ENCODE results near the gene POLH. TPM values are rescaled to one million over a fixed set of nuclear protein-coding genes. Genes with fewer than 3 reads are reported as not detected.

The POLH gene
- total and polyA plus RNA-seq, 2 of the 4 experiments (the other 2 are of a cell fraction) = 13.3 to 26.0 TPM

GRCh38 chr6:43648248-43648647 lies 72.3 kb downstream of the POLH start:
- H3K4me2 ChIP-seq (ENCODE audit: low read depth, low read length) = no peak overlapping the region
- 100% methylated on average over 1 of the region's 2 CpGs; no CpG with 5 or more reads in 1 of the 2 experiments for WGBS, 2 experiments (ENCODE audit: extremely low coverage in 2 of 2, insufficient read length in 1 of 2)
- ATAC-seq (ENCODE audit: low read depth) (no peak), DNase-seq (no peak)
- H2AK9ac ChIP-seq (replicated peaks; ENCODE audit: low read depth, low read length, poor library complexity) = no peak overlapping the region
- intact Hi-C loops (cut with micrococcal nuclease) (no loop called here), dilution Hi-C loops (cut with HindIII; ENCODE audit: low sequenced_read_pairs, unreplicated experiment) (no loop called here), in situ Hi-C loops (cut with MboI; ENCODE audit: low sequenced_read_pairs) (no loop called here)
- CTCF ChIA-PET = no interaction called here
- no peak overlapping the region for H3K4me3 ChIP-seq (ENCODE audit: insufficient read depth, low read depth, low read length)
- no peaks in the 10 kb centered on the region for H3K79me1 ChIP-seq (ENCODE audit: low read depth in 1 of 2, low read length in 2 of 2)
- no peak overlapping the region for H4K5ac ChIP-seq (ENCODE audit: low read depth, low read length)
- no peak overlapping the region for H3K18ac ChIP-seq (ENCODE audit: low read depth, low read length)
- no peak overlapping the region for H2BK120ac ChIP-seq (ENCODE audit: low read depth, low read length)
- no peak overlapping the region for H3K23ac ChIP-seq (ENCODE audit: low read depth, low read length)
- H3K14ac ChIP-seq (replicated peaks; ENCODE audit: low read depth, low read length) = no peak overlapping the region
- H3K56ac ChIP-seq (ENCODE audit: extremely low read depth, insufficient read depth, low read length) = no peak overlapping the region
- H3K4me1 ChIP-seq (ENCODE audit: control insufficient read depth, insufficient read depth, low read length) = no peaks in the 10 kb centered on the region
- H3K27me3 ChIP-seq (ENCODE audit: control insufficient read depth, insufficient read depth, low read length) = no peaks in the 10 kb centered on the region; the same call in 1 of the 2 replicates
- TF ChIP-seq MAFK (IDR thresholded peaks at IDR 0.05; ENCODE audit: low read depth, low read length) (no peak), RAD21 (IDR thresholded peaks at IDR 0.05; ENCODE audit: low read length) (no peak), CHD1 (IDR thresholded peaks at IDR 0.05; ENCODE audit: low read depth, low read length) (no peak), CTCF (conservative IDR thresholded peaks at IDR 0.05; ENCODE audit: low read depth, low read length) (no peak), RCOR1 (IDR thresholded peaks at IDR 0.05; ENCODE audit: insufficient replicate concordance, low read length) (no peak), RFX5 (IDR thresholded peaks at IDR 0.05; ENCODE audit: low read depth, low read length) (no peak), USF2 (IDR thresholded peaks at IDR 0.05; ENCODE audit: low read depth, low read length) (no peak), BHLHE40 (IDR thresholded peaks at IDR 0.05; ENCODE audit: low read depth, low read length) (no peak), NFE2L2 (IDR thresholded peaks at IDR 0.05; ENCODE audit: low read depth, low read length) (no peak), CEBPB (IDR thresholded peaks at IDR 0.05; ENCODE audit: low read depth, low read length) (no peak)
- H2BK20ac ChIP-seq (ENCODE audit: low read depth, low read length) = no peak overlapping the region
- no peak overlapping the region for H4K8ac ChIP-seq (ENCODE audit: low read depth in 2 of 2, low read length in 2 of 2)
- H4K91ac ChIP-seq (ENCODE audit: insufficient read depth, low read depth, low read length) = no peak overlapping the region
- no TSS peak for BruUV-seq (replicated peaks)
- H3K36me3 ChIP-seq (ENCODE audit: control insufficient read depth, insufficient read depth, low read length) = no peaks in the 10 kb centered on the region
- H3K9me3 ChIP-seq (ENCODE audit: control insufficient read depth, insufficient read depth, low read length) = no peaks in the 10 kb centered on the region
- H2BK15ac ChIP-seq (ENCODE audit: low read depth, low read length) = no peak overlapping the region
- H3K27ac ChIP-seq (ENCODE audit: insufficient read depth, low read length) = no peak overlapping the region
- POLR2A ChIA-PET (ENCODE audit: unreplicated experiment) = no interaction called here
- H2BK5ac ChIP-seq (ENCODE audit: low read depth, low read length, poor library complexity, severe bottlenecking) = no peak overlapping the region
- H2AK5ac ChIP-seq (ENCODE audit: low read depth, low read length) = no peak overlapping the region
- H2AFZ ChIP-seq (replicated peaks; ENCODE audit: low read length, poor library complexity) = no peak overlapping the region
- no peaks in the 10 kb centered on the region for H4K20me1 ChIP-seq (ENCODE audit: insufficient read depth, low read length)
- H3K9ac ChIP-seq (ENCODE audit: low read depth, low read length) = no peak overlapping the region
- H3K9me1 ChIP-seq (ENCODE audit: insufficient read depth, low read length) = 0 out of 2 replicates have a peak, but pooled peaks cover 5% of the 10 kb centered on the region
- no peak overlapping the region for H3K4ac ChIP-seq (ENCODE audit: low read depth, low read length)
